Measurements from ENCODE around the gene SLC48A1.
A peak's percentile ranks its signal among the peaks of the same experiment; 100 is the strongest.
"Not testable (repeated sequence)": the region's sequence is repeated elsewhere in the genome, so short reads cannot be mapped to it uniquely, and the experiment has no call there.

Gene SLC48A1

GRCh38 chr12:47814539-47815170 is 41.6 kb downstream of the SLC48A1 start:
- no peak for DNase-seq

GRCh38 chr12:47815447-47815846 is 42.4 kb downstream of the SLC48A1 start:
- not testable (repeated sequence) for DNase-seq

- peak; percentile 41 for DNase-seq
These were observed 43.6 kb downstream of the SLC48A1 start for GRCh38 chr12:47816403-47817271.

- DNase-seq: no peak
These were observed 44.4 kb downstream of the SLC48A1 start for GRCh38 chr12:47817272-47818006.

- no peak for DNase-seq
These were observed 45.0 kb downstream of the SLC48A1 start for GRCh38 chr12:47818007-47818376.

GRCh38 chr12:47818467-47819137 is 45.6 kb downstream of the SLC48A1 start:
- DNase-seq: no peak

GRCh38 chr12:47819138-47819895 is 46.3 kb downstream of the SLC48A1 start:
- DNase-seq: peak; percentile 44

GRCh38 chr12:47819896-47820630 is 47.0 kb downstream of the SLC48A1 start, which contains the start of gene HDAC7:
TSS of gene HDAC7 (minus strand) at chr12:47819903. CDS start at chr12:47819785, 118 bp downstream.
- DNase-seq: peak; percentile 77

- DNase-seq: peak; percentile 11
These were observed 47.8 kb downstream of the SLC48A1 start for GRCh38 chr12:47820631-47821345.

GRCh38 chr12:47821346-47821706 is 48.3 kb downstream of the SLC48A1 start:
- DNase-seq: no peak

GRCh38 chr12:47822401-47822800 is 49.4 kb downstream of the SLC48A1 start:
- no peak for DNase-seq

GRCh38 chr12:47822863-47823262 is 49.8 kb downstream of the SLC48A1 start:
- DNase-seq: no peak

- no peak for DNase-seq
These were observed 50.5 kb downstream of the SLC48A1 start for GRCh38 chr12:47823422-47824086.

- DNase-seq: no peak
These were observed 51.2 kb downstream of the SLC48A1 start for GRCh38 chr12:47824198-47824597.

GRCh38 chr12:47824635-47825034 is 51.6 kb downstream of the SLC48A1 start:
- DNase-seq: no peak

GRCh38 chr12:47825173-47825639 is 52.2 kb downstream of the SLC48A1 start:
- DNase-seq: no peak

- DNase-seq: no peak
These were observed 55.3 kb downstream of the SLC48A1 start for GRCh38 chr12:47828008-47828975.

- DNase-seq: no peak
These were observed 56.0 kb downstream of the SLC48A1 start for GRCh38 chr12:47828976-47829482.

GRCh38 chr12:47829584-47829983 is 56.5 kb downstream of the SLC48A1 start:
- DNase-seq: no peak
